Cardiac septum (tissue), 1 donor: ENCODE results near the gene LAMP5. TPM values are rescaled to one million over a fixed set of nuclear protein-coding genes. Genes with fewer than 3 reads are reported as not detected.

Experiments
- DNase-seq: peaks from one replicate; pipeline ENCODE4 v3.0.0-alpha.2; 2020; ENCODE audit warnings: low spot score
- intact Hi-C: fragments of 100-400 bp; cut with DNase I; formaldehyde crosslinking; loops from one replicate; pipeline ENCODE4 v1.14.0; 2022
- long read RNA-seq: library from polyadenylated mRNA; unstranded; transcript quantifications from one replicate; pipeline ENCODE4 v2.0.0, GENCODE V29; 2021
- total RNA-seq: library from RNA; stranded (reverse); fragmentation: NEBNext Ultra II Directional; extraction: Animal tissue kit (Norgen Biotek cat#: 25700); gene quantifications from one replicate; pipeline ENCODE4 v1.2.1, GENCODE V29; 2021
- donor health status: DM: no; HTN: no; CAD: no.

Gene LAMP5
- total RNA-seq: 0.22 TPM
- long read RNA-seq, partial matches to known transcripts: 0 of 1 reads
- long read RNA-seq, other reads (novel, unspliced or antisense): 0 of 1 reads

- no peak for DNase-seq
- intact Hi-C loops: no loop called here
These were observed at the start of gene LAMP5 for GRCh38 chr20:9514461-9515213. TSS of gene LAMP5 (plus strand) at chr20:9514590. CDS start at chr20:9514853, 263 bp downstream.

GRCh38 chr20:9467995-9468394, 46.4 kb upstream of the LAMP5 start:
- intact Hi-C loops: no loop called here
- no peak for DNase-seq

- intact Hi-C loops: no loop called here
- no peak for DNase-seq
These were observed 39.5 kb upstream of the LAMP5 start for GRCh38 chr20:9474835-9475415.

GRCh38 chr20:9475456-9475855, 38.9 kb upstream of the LAMP5 start:
- intact Hi-C loops: no loop called here

GRCh38 chr20:9476174-9476573, 38.2 kb upstream of the LAMP5 start:
- intact Hi-C loops: no loop called here

More at GRCh38 chr20:9475456-9475855, 38.9 kb upstream of the LAMP5 start:
- DNase-seq: no peak

GRCh38 chr20:9476637-9477036, 37.8 kb upstream of the LAMP5 start:
- intact Hi-C loops: no loop called here
- no peak for DNase-seq

More at GRCh38 chr20:9476174-9476573, 38.2 kb upstream of the LAMP5 start:
- no peak for DNase-seq

GRCh38 chr20:9478771-9479170, 35.6 kb upstream of the LAMP5 start:
- intact Hi-C loops: no loop called here
- DNase-seq: no peak

GRCh38 chr20:9480066-9480465, 34.3 kb upstream of the LAMP5 start:
- intact Hi-C loops: no loop called here
- no peak for DNase-seq

- DNase-seq: no peak
- intact Hi-C loops: no loop called here
These were observed 32.2 kb upstream of the LAMP5 start for GRCh38 chr20:9482180-9482579.

GRCh38 chr20:9483131-9483530, 31.3 kb upstream of the LAMP5 start:
- intact Hi-C loops: no loop called here

GRCh38 chr20:9485614-9486340, 28.6 kb upstream of the LAMP5 start:
- intact Hi-C loops: no loop called here
- no peak for DNase-seq

More at GRCh38 chr20:9483131-9483530, 31.3 kb upstream of the LAMP5 start:
- no peak for DNase-seq

- intact Hi-C loops: no loop called here
- no peak for DNase-seq
These were observed 27.2 kb upstream of the LAMP5 start for GRCh38 chr20:9487231-9487630.

GRCh38 chr20:9488063-9488462, 26.3 kb upstream of the LAMP5 start:
- intact Hi-C loops: no loop called here
- DNase-seq: no peak

- DNase-seq: no peak
These were observed 24.2 kb upstream of the LAMP5 start for GRCh38 chr20:9490161-9490560.

GRCh38 chr20:9490631-9491030, 23.8 kb upstream of the LAMP5 start:
- DNase-seq: no peak
- intact Hi-C loops: no loop called here

More at GRCh38 chr20:9490161-9490560, 24.2 kb upstream of the LAMP5 start:
- intact Hi-C loops: no loop called here

- DNase-seq: no peak
- intact Hi-C loops: no loop called here
These were observed 23.1 kb upstream of the LAMP5 start for GRCh38 chr20:9491324-9491723.

- DNase-seq: no peak
- intact Hi-C loops: no loop called here
These were observed 22.3 kb upstream of the LAMP5 start for GRCh38 chr20:9492067-9492466.

GRCh38 chr20:9493803-9494202, 20.6 kb upstream of the LAMP5 start:
- DNase-seq: no peak
- intact Hi-C loops: no loop called here

- intact Hi-C loops: no loop called here
- DNase-seq: no peak
These were observed 18.7 kb upstream of the LAMP5 start for GRCh38 chr20:9495701-9496100.

- DNase-seq: no peak
- intact Hi-C loops: no loop called here
These were observed 18.2 kb upstream of the LAMP5 start for GRCh38 chr20:9496155-9496554.
